HG03060 (cell line): Measurements from ENCODE around the gene GRIN1.
"Not testable (repeated sequence)": the region's sequence is repeated elsewhere in the genome, so short reads cannot be mapped to it uniquely, and the experiment has no call there.

ENCODE experiments used
- ATAC-seq: cut with Tn5 transposase; IDR thresholded peaks from one replicate; pipeline ENCODE4 v1.9.1; 2021; ENCODE audit warnings: low read depth, moderate number of reproducible peaks; ENCODE audit not compliant: unreplicated experiment

Gene GRIN1

DNA sequence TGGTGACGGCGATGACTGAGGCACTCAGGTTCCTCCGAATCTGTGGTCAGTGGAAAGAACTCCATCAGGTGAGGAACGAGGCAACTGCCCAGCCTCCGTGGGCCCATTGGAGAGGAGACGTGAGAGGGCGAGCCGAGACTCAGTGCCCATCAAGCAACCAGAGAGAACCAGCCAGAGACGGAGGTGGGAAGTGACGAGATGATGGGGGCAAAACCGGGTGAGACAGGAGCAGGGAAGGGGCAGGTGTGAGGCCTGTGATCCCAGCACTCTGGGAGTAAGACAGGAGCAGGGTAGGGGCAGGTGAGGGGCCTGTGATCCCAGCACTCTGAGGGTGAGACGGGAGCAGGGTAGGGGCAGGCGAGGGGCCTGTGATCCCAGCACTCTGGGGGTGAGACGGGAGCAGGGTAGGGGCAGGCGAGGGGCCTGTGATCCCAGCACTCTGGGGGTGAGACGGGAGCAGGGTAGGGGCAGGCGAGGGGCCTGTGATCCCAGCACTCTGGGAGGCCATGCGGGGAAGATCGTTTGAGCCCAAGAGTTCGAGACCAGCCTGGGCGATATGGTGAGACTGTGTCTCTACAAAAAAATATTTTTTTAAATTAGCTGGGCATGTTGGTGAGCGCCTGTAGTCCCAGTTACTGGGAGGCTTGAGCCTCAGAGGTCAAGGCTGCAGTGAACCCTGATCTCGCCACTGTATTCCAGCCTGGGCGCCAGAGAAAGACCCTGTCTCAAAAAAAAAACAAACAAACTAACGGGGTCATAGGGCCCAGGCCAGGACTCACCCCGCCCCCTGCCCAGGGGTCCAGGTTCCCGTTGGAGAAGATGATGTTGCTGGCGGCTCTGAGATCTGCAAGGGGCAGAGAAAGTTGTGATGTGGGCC lies 27.8 kb upstream of the GRIN1 start:
- ATAC-seq = no peak

GRCh38 chr9:137111788-137112563 lies 27.0 kb upstream of the GRIN1 start:
- ATAC-seq = no peak

DNA sequence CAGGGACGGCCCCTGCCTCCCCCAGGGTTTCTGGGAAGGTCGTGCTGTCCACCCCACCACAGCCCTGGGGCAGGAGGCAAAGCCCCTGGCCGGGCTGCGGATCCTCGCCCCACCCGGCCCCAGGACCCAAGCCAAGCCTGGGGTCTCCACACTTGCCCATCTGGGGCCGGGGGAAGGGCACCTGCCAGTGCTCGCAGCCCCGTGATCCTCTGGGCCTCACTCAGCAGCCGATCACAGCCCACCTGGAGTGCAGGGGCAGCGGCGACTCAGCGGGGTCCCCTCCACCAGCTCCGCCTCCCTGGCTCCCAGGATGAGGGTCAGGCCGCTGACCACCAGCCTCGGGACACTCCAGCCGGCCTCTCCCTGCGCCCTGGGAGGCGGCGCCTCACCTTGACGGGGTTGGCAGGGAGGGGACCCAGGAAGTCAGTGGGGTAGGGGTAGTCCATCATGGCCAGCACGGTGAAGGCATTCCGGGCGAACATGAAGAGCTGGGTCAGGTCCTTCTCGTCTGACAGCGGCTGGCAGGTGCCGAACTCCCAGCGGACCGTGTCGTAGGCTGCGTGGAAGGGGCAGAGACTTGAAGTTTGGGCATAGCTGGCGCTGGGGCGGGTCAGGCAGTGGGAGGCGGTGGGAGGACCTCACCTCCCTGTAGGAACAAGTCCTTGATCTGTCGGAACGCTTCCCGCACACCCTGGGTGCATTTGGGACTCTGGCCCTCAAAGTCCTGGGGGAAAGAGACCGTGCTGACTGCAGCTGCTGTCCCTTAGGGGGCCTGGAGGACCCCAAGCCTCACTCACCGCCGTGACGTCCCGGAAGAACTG lies 26.2 kb upstream of the GRIN1 start:
- no peak for ATAC-seq

DNA sequence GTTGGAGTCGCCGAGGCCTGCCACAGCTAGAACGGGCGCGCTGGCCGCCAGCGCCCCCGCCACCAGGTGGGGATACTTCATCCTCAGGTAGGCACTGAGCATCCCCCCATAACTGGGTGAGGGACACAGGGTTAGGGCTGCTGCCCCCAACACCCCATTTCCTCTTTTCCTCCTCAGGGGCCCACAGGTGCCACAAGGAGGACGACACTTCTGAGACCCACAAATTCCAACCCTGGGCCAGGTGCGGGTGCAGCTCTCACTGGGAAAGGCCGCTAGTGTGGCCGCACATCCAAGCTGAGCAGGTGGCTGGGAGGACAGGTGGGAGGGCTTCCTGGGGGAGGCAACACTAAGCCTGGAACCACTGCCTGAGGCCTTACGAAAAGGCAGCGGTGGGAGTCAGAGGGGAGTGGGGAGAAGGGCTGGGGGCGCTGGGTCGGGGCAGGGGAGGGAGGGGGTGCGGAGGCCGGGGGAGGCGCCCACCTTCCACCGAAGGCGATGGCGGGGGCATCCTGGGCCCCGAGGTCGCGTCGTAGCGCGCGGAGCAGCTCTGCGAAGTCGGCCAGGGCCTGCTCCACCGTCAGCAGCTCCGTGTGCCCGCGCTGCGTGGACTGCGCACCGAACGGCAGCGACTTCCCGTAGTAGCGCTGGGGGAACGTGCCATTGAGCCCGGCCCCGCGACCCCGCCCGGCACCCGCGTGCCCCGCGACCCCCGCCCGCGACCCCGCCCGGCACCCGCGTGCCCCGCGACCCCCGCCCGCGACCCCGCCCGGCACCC lies 25.4 kb upstream of the GRIN1 start:
- ATAC-seq = no peak

- ATAC-seq = no peak
Measured at GRCh38 chr9:137114220-137114612, 24.7 kb upstream of the GRIN1 start.

DNA sequence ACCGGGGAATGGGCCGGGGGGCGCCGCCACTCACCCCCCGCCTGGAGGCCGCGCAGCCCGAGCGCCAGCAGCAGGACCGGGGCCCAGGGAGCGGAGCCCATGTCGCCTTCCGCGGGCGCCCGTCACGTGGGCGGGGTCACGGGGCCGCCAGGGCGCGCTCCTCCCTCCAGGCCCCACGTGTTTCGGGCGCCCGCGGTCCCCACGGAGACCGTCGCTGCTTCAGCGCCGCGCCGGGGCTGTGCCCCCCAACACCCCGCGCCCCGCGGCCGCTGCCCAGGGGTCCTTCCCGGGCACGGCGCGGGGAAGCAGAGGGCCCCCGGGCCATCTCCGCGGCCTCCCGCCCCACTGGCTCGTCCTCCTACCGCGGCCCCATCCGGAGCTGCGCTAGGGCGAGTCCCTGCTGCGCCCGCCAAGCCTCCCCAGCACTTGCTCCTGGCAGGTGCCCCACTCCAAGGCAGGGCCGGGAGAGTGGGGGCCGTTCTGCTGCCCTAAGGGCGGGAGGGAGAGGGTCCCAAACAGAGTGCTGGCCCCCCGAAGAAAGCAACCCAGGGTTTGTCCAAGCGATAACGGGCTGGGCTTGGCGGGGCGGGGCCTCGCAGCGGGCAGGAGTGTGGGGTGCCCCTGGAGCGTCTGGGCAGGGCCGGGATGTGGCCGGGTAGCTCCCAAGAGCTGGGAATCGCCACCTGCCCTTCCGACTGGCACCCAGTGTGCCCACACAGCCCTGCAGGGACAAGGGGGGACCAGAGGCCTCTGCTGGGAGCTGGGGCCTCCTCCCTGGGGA lies 24.2 kb upstream of the GRIN1 start, which contains the start of gene DPP7:
Gene DPP7 (minus strand): TSS at position 121 of the 781 bp plus-strand sequence. CDS start 20 bp downstream, at position 101.
- no peak for ATAC-seq

DNA sequence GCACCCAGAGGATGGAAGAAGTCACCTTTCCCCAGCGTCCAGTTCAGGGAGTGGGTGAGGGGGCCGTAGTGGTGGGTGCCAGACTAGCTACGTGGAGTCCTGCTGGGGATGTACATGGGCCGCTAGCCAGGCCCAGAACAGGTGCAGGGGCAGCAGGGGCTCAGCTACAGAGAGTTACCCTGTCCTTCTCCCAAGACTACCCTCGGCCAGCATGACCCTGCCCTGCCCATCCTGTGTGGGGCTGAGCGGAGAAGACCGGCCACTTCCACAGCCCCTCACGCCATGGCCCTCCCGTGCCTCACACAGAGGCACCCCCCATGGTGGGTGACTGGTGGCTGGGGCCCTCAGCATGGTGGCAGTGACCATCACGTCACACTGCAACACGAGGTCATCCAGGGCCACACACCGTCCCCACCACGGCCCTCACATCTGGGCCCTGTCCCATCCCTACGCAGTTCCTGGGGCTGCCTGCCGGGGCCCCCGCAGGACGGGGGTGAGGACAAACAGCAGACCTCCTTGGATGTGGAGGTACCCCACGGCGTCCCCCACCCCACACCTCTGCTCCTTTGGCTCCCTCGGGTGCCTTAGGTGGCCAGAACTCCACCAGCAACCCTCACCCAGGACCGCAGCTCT lies 23.4 kb upstream of the GRIN1 start:
- no peak for ATAC-seq

- ATAC-seq = no peak
Measured at GRCh38 chr9:137116027-137116507, 22.9 kb upstream of the GRIN1 start.

DNA sequence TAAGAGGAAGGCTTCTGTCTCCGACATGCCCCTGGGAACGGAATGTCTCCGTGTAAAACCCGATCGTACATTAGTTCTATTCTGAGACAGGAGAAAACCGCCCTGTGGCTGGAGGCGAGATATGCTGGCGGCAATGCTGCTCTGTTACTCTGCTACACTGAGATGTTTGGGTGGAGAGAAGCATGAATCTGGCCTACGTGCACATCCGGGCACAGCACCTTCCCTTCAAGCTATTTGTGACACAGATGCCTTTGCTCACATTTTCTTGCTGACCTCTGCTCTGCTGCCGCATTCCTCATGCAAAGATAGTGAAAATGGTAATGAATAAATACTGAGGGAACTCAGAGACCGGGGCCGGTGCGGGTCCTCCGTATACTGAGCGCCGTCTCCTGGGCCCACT lies 22.2 kb upstream of the GRIN1 start:
- ATAC-seq = no peak

- ATAC-seq = no peak
Measured at GRCh38 chr9:137117269-137117731, 21.7 kb upstream of the GRIN1 start.

DNA sequence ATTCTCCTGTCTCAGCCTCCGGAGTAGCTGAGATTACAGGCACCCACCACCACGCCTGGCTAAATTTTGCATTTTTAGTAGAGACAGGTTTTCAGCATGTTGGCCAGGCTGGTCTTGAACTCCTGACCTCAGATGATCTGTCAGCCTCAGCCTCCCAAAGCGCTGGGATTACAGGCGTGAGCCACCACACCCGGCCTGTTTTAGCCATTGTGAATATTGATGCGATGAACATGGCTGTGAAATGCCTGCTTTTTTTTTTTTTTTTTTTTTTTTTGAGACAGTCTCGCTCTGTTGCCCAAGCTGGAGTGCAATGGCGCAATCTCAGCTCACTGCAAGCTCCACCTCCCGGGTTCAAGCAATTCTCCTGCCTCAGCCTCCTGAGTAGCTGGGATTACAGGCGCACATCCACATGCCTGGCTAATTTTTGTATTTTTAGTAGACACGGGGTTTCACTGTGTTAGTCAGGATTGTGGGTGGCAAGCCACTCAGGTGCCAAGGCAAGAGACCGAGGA lies 20.8 kb upstream of the GRIN1 start:
- ATAC-seq = not testable (repeated sequence)

- not testable (repeated sequence) for ATAC-seq
Measured at GRCh38 chr9:137121927-137122795, 16.8 kb upstream of the GRIN1 start.

DNA sequence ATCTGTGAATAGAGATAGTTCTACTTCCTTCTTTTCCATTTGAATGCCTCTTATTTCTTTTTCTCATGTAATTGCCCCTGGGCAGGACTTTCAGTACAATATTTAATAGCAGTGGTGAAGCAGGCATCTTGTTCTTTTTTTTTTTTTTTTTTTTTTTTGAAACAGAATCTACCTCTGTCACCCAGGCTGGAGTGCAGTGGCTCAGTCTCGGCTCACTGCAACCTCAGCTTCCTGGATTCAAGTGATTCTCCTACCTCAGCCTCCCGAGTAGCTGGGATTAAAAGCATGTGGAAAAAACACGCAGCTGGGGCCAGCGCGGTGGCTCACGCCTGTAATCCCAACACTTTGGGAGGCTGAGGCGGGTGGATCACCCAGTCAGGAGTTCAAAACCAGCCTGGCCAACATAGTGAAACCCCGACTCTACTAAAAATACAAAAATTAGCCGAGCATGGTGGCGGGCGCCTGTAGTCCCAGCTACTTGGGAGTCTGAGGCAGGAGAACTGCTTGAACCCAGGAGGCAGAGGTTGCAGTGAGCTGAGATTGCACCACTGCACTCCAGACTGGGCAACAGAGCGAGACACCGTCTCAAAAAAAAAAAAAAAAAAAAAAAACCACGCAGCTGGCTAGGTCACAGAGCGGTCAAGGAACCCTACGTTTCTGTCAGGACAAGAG lies 16.0 kb upstream of the GRIN1 start:
- ATAC-seq = not testable (repeated sequence)

- ATAC-seq = no peak
Measured at GRCh38 chr9:137123468-137123837, 15.5 kb upstream of the GRIN1 start.

GRCh38 chr9:137123952-137124462 lies 14.9 kb upstream of the GRIN1 start:
- not testable (repeated sequence) for ATAC-seq

- no peak for ATAC-seq
Measured at GRCh38 chr9:137126786-137127185, 12.2 kb upstream of the GRIN1 start.
